Jurkat, Clone E6-1 (cell line): ENCODE data around the gene USP6NL.
A peak's percentile ranks its signal among the peaks of the same experiment; 100 is the strongest.

Experiments
- DNase-seq: peaks from one replicate; pipeline ENCODE4 v3.0.0-alpha.2; 2011; ENCODE audit warnings: low read depth, low spot score
- H3K4me3 ChIP-seq: 2 replicates; pipeline ENCODE4 v1.5.1; 2011; ENCODE audit warnings: mild to moderate bottlenecking, low read length, control low read depth, moderate library complexity

The USP6NL gene

GRCh38 chr10:11562888-11563287 is 48.6 kb downstream of the USP6NL start:
- DNase-seq = no peak
- no peak overlapping the region for H3K4me3 ChIP-seq

- DNase-seq = no peak
- no peak overlapping the region for H3K4me3 ChIP-seq
These were observed 51.3 kb downstream of the USP6NL start for GRCh38 chr10:11560076-11560709.

- no peak overlapping the region for H3K4me3 ChIP-seq
- no peak for DNase-seq
These were observed 53.5 kb downstream of the USP6NL start for GRCh38 chr10:11557967-11558366.

- H3K4me3 ChIP-seq = no peak overlapping the region
- DNase-seq = no peak
These were observed 53.9 kb downstream of the USP6NL start for GRCh38 chr10:11557513-11557912.

- H3K4me3 ChIP-seq = no peak overlapping the region
- no peak for DNase-seq
These were observed 55.9 kb downstream of the USP6NL start for GRCh38 chr10:11555556-11555955.

- no peak overlapping the region for H3K4me3 ChIP-seq
- no peak for DNase-seq
These were observed 57.6 kb downstream of the USP6NL start for GRCh38 chr10:11553773-11554381.

- no peak overlapping the region for H3K4me3 ChIP-seq
- DNase-seq = no peak
These were observed 59.4 kb downstream of the USP6NL start for GRCh38 chr10:11551916-11552602.

- no peak for DNase-seq
- no peak overlapping the region for H3K4me3 ChIP-seq
These were observed 60.3 kb downstream of the USP6NL start for GRCh38 chr10:11551104-11551503.

GRCh38 chr10:11548768-11549099 is 62.7 kb downstream of the USP6NL start:
- DNase-seq = no peak
- no peak overlapping the region for H3K4me3 ChIP-seq

GRCh38 chr10:11548065-11548767 is 63.2 kb downstream of the USP6NL start:
- H3K4me3 ChIP-seq = no peak overlapping the region
- DNase-seq = no peak

- no peak for DNase-seq
- no peak overlapping the region for H3K4me3 ChIP-seq
These were observed 64.9 kb downstream of the USP6NL start for GRCh38 chr10:11546581-11546980.

GRCh38 chr10:11541296-11541695 is 70.2 kb downstream of the USP6NL start:
- no peak overlapping the region for H3K4me3 ChIP-seq
- DNase-seq = no peak

GRCh38 chr10:11539191-11539868 is 72.1 kb downstream of the USP6NL start:
- no peak overlapping the region for H3K4me3 ChIP-seq
- no peak for DNase-seq

GRCh38 chr10:11538834-11539190 is 72.6 kb downstream of the USP6NL start:
- no peak for DNase-seq

GRCh38 chr10:11536228-11536627 is 75.2 kb downstream of the USP6NL start:
- H3K4me3 ChIP-seq = no peak overlapping the region
- no peak for DNase-seq

More at GRCh38 chr10:11538834-11539190, 72.6 kb downstream of the USP6NL start:
- H3K4me3 ChIP-seq = no peak overlapping the region

- no peak overlapping the region for H3K4me3 ChIP-seq
- DNase-seq = no peak
These were observed 76.0 kb downstream of the USP6NL start for GRCh38 chr10:11535346-11535959.

GRCh38 chr10:11533328-11533781 is 78.1 kb downstream of the USP6NL start:
- peak; percentile 16 for DNase-seq
- H3K4me3 ChIP-seq = no peak overlapping the region

- DNase-seq = no peak
- H3K4me3 ChIP-seq = no peak overlapping the region
These were observed 79.1 kb downstream of the USP6NL start for GRCh38 chr10:11532306-11532705.

- DNase-seq = no peak
- no peak overlapping the region for H3K4me3 ChIP-seq
These were observed 80.6 kb downstream of the USP6NL start for GRCh38 chr10:11530806-11531205.
